Rectal smooth muscle tissue (tissue), 1 donor: Measurements from ENCODE around the gene DDX56.
"Not testable (repeated sequence)": the region's sequence is repeated elsewhere in the genome, so short reads cannot be mapped to it uniquely, and the experiment has no call there.

Experiments used
- H3K27ac ChIP-seq: one replicate; pipeline ENCODE4 v1.7.0; 2013; ENCODE audit warnings: low read depth, low read length, inconsistent platforms
- H3K27me3 ChIP-seq: one replicate; pipeline ENCODE4 v1.7.0; 2013; ENCODE audit warnings: low read length; ENCODE audit not compliant: control insufficient read depth, insufficient read depth
- H3K36me3 ChIP-seq: one replicate; pipeline ENCODE4 v1.7.0; 2013; ENCODE audit warnings: low read length; ENCODE audit not compliant: control insufficient read depth, insufficient read depth
- H3K4me1 ChIP-seq: one replicate; pipeline ENCODE4 v1.7.0; 2013; ENCODE audit warnings: low read length; ENCODE audit not compliant: control insufficient read depth, insufficient read depth
- H3K4me3 ChIP-seq: one replicate; pipeline ENCODE4 v1.7.0; 2013; ENCODE audit warnings: low read length
- H3K9ac ChIP-seq: one replicate; pipeline ENCODE4 v1.7.0; 2013; ENCODE audit warnings: low read length

Gene DDX56

GRCh38 chr7:44565795-44566559 is 7.7 kb downstream of the DDX56 start:
- Histone ChIP-seq H3K4me1 (no peaks in the 10 kb centered on the region), H3K4me3 (no peak overlapping the region), H3K9ac (no peak overlapping the region), H3K27ac (no peak overlapping the region), H3K36me3 (peaks cover 46% of the 10 kb centered on the region), H3K27me3 (no peaks in the 10 kb centered on the region)

- Histone ChIP-seq H3K27me3 (no peaks in the 10 kb centered on the region), H3K27ac (no peak overlapping the region), H3K4me3 (no peak overlapping the region), H3K36me3 (peaks cover 41% of the 10 kb centered on the region), H3K4me1 (no peaks in the 10 kb centered on the region), H3K9ac (no peak overlapping the region)
Measured at GRCh38 chr7:44565097-44565794, 8.5 kb downstream of the DDX56 start.

GRCh38 chr7:44564606-44565005 is 9.1 kb downstream of the DDX56 start:
- H3K27me3 ChIP-seq = no peaks in the 10 kb centered on the region
- H3K36me3 ChIP-seq = peaks cover 35% of the 10 kb centered on the region
- no peak overlapping the region for H3K9ac ChIP-seq
- no peak overlapping the region for H3K27ac ChIP-seq
- H3K4me3 ChIP-seq = no peak overlapping the region
- no peaks in the 10 kb centered on the region for H3K4me1 ChIP-seq

- H3K27ac ChIP-seq = no peak overlapping the region
- H3K4me3 ChIP-seq = no peak overlapping the region
- no peak overlapping the region for H3K9ac ChIP-seq
- H3K36me3 ChIP-seq = peaks cover 21% of the 10 kb centered on the region
- no peaks in the 10 kb centered on the region for H3K27me3 ChIP-seq
- H3K4me1 ChIP-seq = no peaks in the 10 kb centered on the region
Measured at GRCh38 chr7:44563171-44563679, 10.5 kb downstream of the DDX56 start.

GRCh38 chr7:44562622-44562962 is 11.1 kb downstream of the DDX56 start:
- H3K27ac ChIP-seq = not testable (repeated sequence)

GRCh38 chr7:44561962-44562621 is 11.6 kb downstream of the DDX56 start:
- Histone ChIP-seq H3K9ac (no peak overlapping the region), H3K27ac (no peak overlapping the region), H3K4me1 (no peaks in the 10 kb centered on the region), H3K36me3 (peaks cover 11% of the 10 kb centered on the region), H3K4me3 (no peak overlapping the region), H3K27me3 (no peaks in the 10 kb centered on the region)

More at GRCh38 chr7:44562622-44562962, 11.1 kb downstream of the DDX56 start:
- not testable (repeated sequence) for H3K4me1 ChIP-seq, H3K27me3 ChIP-seq, H3K9ac ChIP-seq, H3K4me3 ChIP-seq
- peaks cover 15% of the 10 kb centered on the region for H3K36me3 ChIP-seq

- no peak overlapping the region for H3K9ac ChIP-seq
- no peaks in the 10 kb centered on the region for H3K4me1 ChIP-seq
- no peaks in the 10 kb centered on the region for H3K27me3 ChIP-seq
- H3K4me3 ChIP-seq = no peak overlapping the region
- H3K36me3 ChIP-seq = peaks cover 11% of the 10 kb centered on the region
- no peak overlapping the region for H3K27ac ChIP-seq
Measured at GRCh38 chr7:44561481-44561880, 12.2 kb downstream of the DDX56 start.

- Histone ChIP-seq H3K4me3 (no peak overlapping the region), H3K9ac (no peak overlapping the region), H3K36me3 (peaks cover 4% of the 10 kb centered on the region), H3K4me1 (no peaks in the 10 kb centered on the region), H3K27ac (no peak overlapping the region), H3K27me3 (no peaks in the 10 kb centered on the region)
Measured at GRCh38 chr7:44559485-44559884, 14.2 kb downstream of the DDX56 start.

GRCh38 chr7:44557485-44557884 is 16.2 kb downstream of the DDX56 start:
- Histone ChIP-seq H3K4me3 (no peak overlapping the region), H3K27me3 (no peaks in the 10 kb centered on the region), H3K9ac (no peak overlapping the region), H3K4me1 (no peaks in the 10 kb centered on the region), H3K36me3 (no peaks in the 10 kb centered on the region), H3K27ac (no peak overlapping the region)

GRCh38 chr7:44555350-44555749 is 18.4 kb downstream of the DDX56 start:
- Histone ChIP-seq H3K9ac (no peak overlapping the region), H3K4me3 (no peak overlapping the region), H3K4me1 (no peaks in the 10 kb centered on the region), H3K27ac (no peak overlapping the region), H3K36me3 (no peaks in the 10 kb centered on the region), H3K27me3 (no peaks in the 10 kb centered on the region)

- H3K36me3 ChIP-seq, H3K27ac ChIP-seq, H3K4me3 ChIP-seq, H3K4me1 ChIP-seq, H3K27me3 ChIP-seq, H3K9ac ChIP-seq: not testable (repeated sequence)
Measured at GRCh38 chr7:44552473-44553005, 21.2 kb downstream of the DDX56 start.

- Histone ChIP-seq H3K36me3 (no peaks in the 10 kb centered on the region), H3K4me3 (no peak overlapping the region)
Measured at GRCh38 chr7:44549457-44549856, 24.3 kb downstream of the DDX56 start.

More at GRCh38 chr7:44549457-44549856, 24.3 kb downstream of the DDX56 start:
- no peak overlapping the region for H3K9ac ChIP-seq
- H3K4me1 ChIP-seq = no peaks in the 10 kb centered on the region
- H3K27me3 ChIP-seq = no peaks in the 10 kb centered on the region
- H3K27ac ChIP-seq = no peak overlapping the region
